Measurements from ENCODE around the gene RAMP3. TPM values are rescaled to one million over a fixed set of nuclear protein-coding genes. Genes with fewer than 3 reads are reported as not detected.

Gene RAMP3
- total and polyA plus RNA-seq, 2 donors (not counting 1 experiment from before 2014, with no cell fraction given), result not detected

DNA sequence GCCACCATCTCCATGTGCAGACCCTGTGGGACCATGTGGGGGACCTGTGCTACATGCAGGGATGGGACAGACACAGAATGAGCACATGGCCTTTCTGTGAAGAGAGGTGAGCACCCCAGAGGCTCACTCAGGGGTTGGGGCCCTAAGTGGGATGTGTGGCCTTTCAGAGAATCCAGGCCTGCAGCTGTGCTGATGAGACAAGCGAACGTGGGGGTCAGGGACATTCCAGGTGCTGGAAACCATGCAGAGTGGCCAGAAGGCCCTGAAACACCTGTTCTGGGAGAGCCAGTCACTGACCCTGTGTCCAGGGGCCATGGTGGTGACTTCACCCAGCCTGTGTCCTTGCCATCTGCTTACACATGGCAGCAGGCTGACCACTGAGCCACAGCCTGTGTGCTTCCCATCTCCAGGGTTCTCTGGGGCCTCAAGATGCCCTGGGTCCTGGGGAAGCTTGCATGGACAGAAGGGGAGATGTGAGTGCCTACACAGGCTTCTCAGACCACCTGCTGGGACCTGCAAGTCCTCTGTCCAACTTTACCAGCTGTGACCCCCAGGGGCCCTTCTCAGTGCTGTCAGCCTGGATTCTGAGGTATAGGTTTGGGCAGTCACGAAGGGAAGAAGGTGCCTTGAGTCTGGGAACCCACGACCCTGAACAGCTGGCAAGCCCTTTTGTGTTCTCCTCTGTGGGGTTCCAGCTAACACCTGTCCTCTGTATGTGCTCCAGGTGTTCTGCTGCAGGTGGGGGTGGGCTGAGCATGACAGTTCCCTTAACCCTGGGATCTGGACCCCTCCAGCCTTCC, 17.6 kb downstream of the RAMP3 start:
- Mint-ChIP-seq H3K9me3 (ENCODE audit: insufficient read depth) (no peaks in the 10 kb centered on the region), H3K27ac (no peak overlapping the region), H3K4me1 (no peaks in the 10 kb centered on the region), H3K27me3 (peaks cover 16% of the 10 kb centered on the region), H3K4me3 (no peak overlapping the region)
- DNase-seq, result no peak
- H3K36me3 ChIP-seq (replicated peaks in 1 of 2; ENCODE audit: control extremely low read depth in 1 of 2, control insufficient read depth in 1 of 2, extremely low read depth in 1 of 2, insufficient read depth in 2 of 2, low read length in 1 of 2), result no peaks in the 10 kb centered on the region
- no peak overlapping the region for H3K27ac ChIP-seq (ENCODE audit: low read length in 2 of 2)
- 75% methylated on average over 4 of the region's 4 CpGs for WGBS (ENCODE audit: insufficient coverage)
- no peaks in the 10 kb centered on the region for H3K9me3 ChIP-seq (ENCODE audit: control extremely low read depth in 1 of 3, control insufficient read depth in 2 of 3, insufficient read depth in 1 of 3, low read length in 2 of 3)
- ChIA-PET POLR2A (no interaction called here), CTCF (no interaction called here)
- no peaks in the 10 kb centered on the region for H3K4me1 ChIP-seq (ENCODE audit: control insufficient read depth in 2 of 2, insufficient read depth in 2 of 2, low read length in 2 of 2)
- H2AFZ ChIP-seq (ENCODE audit: insufficient read depth, low read depth, low read length, poor library complexity, severe bottlenecking), result no peak overlapping the region
- no peak overlapping the region for H3K4me2 ChIP-seq (replicated peaks; ENCODE audit: low read depth, low read length, poor library complexity, severe bottlenecking)
- TF ChIP-seq CTCF (IDR thresholded peaks at IDR 0.05), result no peak
- no peak for TF ChIP-seq EZH2 (IDR thresholded peaks at IDR 0.05; ENCODE audit: borderline replicate concordance, insufficient read depth, low read depth, low read length, poor library complexity, severe bottlenecking)
- H3K27me3 ChIP-seq (replicated peaks in 1 of 4; ENCODE audit: control extremely low read depth in 1 of 4, control insufficient read depth in 3 of 4, insufficient read depth in 4 of 4, low read length in 3 of 4), result peaks cover 0 to 10% (median 1%) of the 10 kb centered on the region in 4 experiments
- no peak for ATAC-seq (ENCODE audit: low read depth)
- H3K79me2 ChIP-seq (ENCODE audit: control insufficient read depth, insufficient read depth, low read length), result no peaks in the 10 kb centered on the region
- intact Hi-C loops (cut with micrococcal nuclease), result no loop called here
- no peak overlapping the region for H3K9ac ChIP-seq (ENCODE audit: low read length)
- no peak overlapping the region for H3K4me3 ChIP-seq (ENCODE audit: control extremely low read depth in 1 of 5, extremely low read depth in 1 of 5, insufficient read depth in 1 of 5, low read depth in 2 of 5, low read length in 4 of 5)
- H4K20me1 ChIP-seq (ENCODE audit: control insufficient read depth, insufficient read depth, low read length, poor library complexity, severe bottlenecking), result no peaks in the 10 kb centered on the region

DNA sequence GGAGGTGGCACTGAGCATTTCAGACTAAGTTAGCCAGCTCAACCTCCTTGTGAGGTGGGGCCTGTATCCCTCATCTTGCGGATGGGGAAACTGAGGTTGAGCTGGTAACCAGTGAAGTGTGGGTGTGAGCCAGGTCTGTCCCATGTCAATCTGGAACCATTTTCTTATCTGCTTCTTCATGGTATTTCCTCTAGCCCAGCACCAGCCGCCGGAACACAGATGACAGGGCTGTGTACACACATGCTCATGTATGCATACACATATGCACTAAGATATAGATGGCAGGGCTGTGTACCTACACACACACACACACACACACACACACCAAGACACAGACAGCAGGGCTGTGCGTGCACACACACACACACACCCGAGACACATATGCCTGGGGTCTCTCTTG, 18.5 kb downstream of the RAMP3 start:
- H3K4me1 Mint-ChIP-seq, result no peaks in the 10 kb centered on the region
- POLR2A ChIA-PET, result no interaction called here
- H3K27ac Mint-ChIP-seq, result no peak overlapping the region
- no peaks in the 10 kb centered on the region for H4K20me1 ChIP-seq (ENCODE audit: control insufficient read depth, insufficient read depth, low read length, poor library complexity, severe bottlenecking)
- H3K4me2 ChIP-seq (replicated peaks; ENCODE audit: low read depth, low read length, poor library complexity, severe bottlenecking), result no peak overlapping the region
- H3K9me3 Mint-ChIP-seq (ENCODE audit: insufficient read depth), result no peaks in the 10 kb centered on the region
- H3K79me2 ChIP-seq (ENCODE audit: control insufficient read depth, insufficient read depth, low read length), result no peaks in the 10 kb centered on the region
- CTCF ChIA-PET, result no interaction called here
- TF ChIP-seq EZH2 (IDR thresholded peaks at IDR 0.05; ENCODE audit: borderline replicate concordance, insufficient read depth, low read depth, low read length, poor library complexity, severe bottlenecking) (no peak), CTCF (IDR thresholded peaks at IDR 0.05) (no peak)
- H3K27me3 Mint-ChIP-seq, result peaks cover 16% of the 10 kb centered on the region
- WGBS (ENCODE audit: insufficient coverage), result 100% methylated on average over 1 of the region's 5 CpGs
- no peak overlapping the region for H3K4me3 Mint-ChIP-seq
- H3K27me3 ChIP-seq (replicated peaks in 1 of 4; ENCODE audit: control extremely low read depth in 1 of 4, control insufficient read depth in 3 of 4, insufficient read depth in 4 of 4, low read length in 3 of 4), result peaks cover 0 to 10% (median 1%) of the 10 kb centered on the region in 4 experiments
- H3K4me1 ChIP-seq (ENCODE audit: control insufficient read depth in 2 of 2, insufficient read depth in 2 of 2, low read length in 2 of 2), result no peaks in the 10 kb centered on the region
- DNase-seq (no peak), ATAC-seq (ENCODE audit: low read depth) (no peak)
- no peaks in the 10 kb centered on the region for H3K36me3 ChIP-seq (replicated peaks in 1 of 2; ENCODE audit: control extremely low read depth in 1 of 2, control insufficient read depth in 1 of 2, extremely low read depth in 1 of 2, insufficient read depth in 2 of 2, low read length in 1 of 2)
- H3K9me3 ChIP-seq (ENCODE audit: control extremely low read depth in 1 of 3, control insufficient read depth in 2 of 3, insufficient read depth in 1 of 3, low read length in 2 of 3), result no peaks in the 10 kb centered on the region
- intact Hi-C loops (cut with micrococcal nuclease), result no loop called here
- no peak overlapping the region for H2AFZ ChIP-seq (ENCODE audit: insufficient read depth, low read depth, low read length, poor library complexity, severe bottlenecking)
- H3K4me3 ChIP-seq (ENCODE audit: control extremely low read depth in 1 of 5, extremely low read depth in 1 of 5, insufficient read depth in 1 of 5, low read depth in 2 of 5, low read length in 4 of 5), result no peak overlapping the region
- H3K9ac ChIP-seq (ENCODE audit: low read length), result no peak overlapping the region
- H3K27ac ChIP-seq (ENCODE audit: low read length in 2 of 2), result no peak overlapping the region

Measured in B cell (primary cell).